ENCODE results near the gene RTN4. TPM values are rescaled to one million over a fixed set of nuclear protein-coding genes. Genes with fewer than 3 reads are reported as not detected.

RTN4 gene
- total RNA-seq, 2 donors from 2014 or later: 190 to 249 TPM

DNA sequence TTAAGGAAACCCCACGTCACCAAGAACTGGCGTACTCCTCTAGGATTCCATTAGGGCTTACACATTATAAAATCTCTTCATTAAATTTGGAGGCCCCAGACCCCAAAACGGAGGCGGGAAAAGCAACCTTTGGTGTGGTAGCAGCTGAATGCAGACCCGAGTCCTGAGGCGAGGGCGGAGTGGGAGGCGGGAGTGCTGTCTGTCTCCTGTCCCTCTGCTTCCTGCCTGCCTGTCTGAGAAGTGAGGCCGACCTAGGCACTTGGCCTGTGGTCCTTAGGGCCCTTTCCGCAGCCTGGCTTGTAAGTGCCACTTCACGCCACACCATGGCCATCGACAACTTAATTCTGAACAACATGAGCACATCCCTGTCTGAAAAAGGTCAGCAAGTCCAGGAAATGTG lies 102.1 kb downstream of the RTN4 start:
- TF ChIP-seq, protein P1, sequence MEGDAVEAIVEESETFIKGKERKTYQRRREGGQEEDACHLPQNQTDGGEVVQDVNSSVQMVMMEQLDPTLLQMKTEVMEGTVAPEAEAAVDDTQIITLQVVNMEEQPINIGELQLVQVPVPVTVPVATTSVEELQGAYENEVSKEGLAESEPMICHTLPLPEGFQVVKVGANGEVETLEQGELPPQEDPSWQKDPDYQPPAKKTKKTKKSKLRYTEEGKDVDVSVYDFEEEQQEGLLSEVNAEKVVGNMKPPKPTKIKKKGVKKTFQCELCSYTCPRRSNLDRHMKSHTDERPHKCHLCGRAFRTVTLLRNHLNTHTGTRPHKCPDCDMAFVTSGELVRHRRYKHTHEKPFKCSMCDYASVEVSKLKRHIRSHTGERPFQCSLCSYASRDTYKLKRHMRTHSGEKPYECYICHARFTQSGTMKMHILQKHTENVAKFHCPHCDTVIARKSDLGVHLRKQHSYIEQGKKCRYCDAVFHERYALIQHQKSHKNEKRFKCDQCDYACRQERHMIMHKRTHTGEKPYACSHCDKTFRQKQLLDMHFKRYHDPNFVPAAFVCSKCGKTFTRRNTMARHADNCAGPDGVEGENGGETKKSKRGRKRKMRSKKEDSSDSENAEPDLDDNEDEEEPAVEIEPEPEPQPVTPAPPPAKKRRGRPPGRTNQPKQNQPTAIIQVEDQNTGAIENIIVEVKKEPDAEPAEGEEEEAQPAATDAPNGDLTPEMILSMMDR (IDR thresholded peaks at IDR 0.05): no peak
- TF ChIP-seq POLR2AphosphoS5 (IDR thresholded peaks at IDR 0.05) (no peak), POLR2A (IDR thresholded peaks at IDR 0.05) (no peak)
- H3K4me3 ChIP-seq: no peak overlapping the region
- 83% methylated on average over 12 of the region's 12 CpGs for WGBS
- H3K27me3 ChIP-seq (replicated peaks; ENCODE audit: insufficient read depth): no peaks in the 10 kb centered on the region
- DNase-seq (ENCODE audit: low spot score): no peak
- H3K9me3 ChIP-seq: no peaks in the 10 kb centered on the region
- H3K4me1 ChIP-seq (replicated peaks): peaks cover 16% of the 10 kb centered on the region
- intact Hi-C loops (cut with DNase I): no loop called here
- no peaks in the 10 kb centered on the region for H3K36me3 ChIP-seq
- no peak overlapping the region for H3K27ac ChIP-seq

DNA sequence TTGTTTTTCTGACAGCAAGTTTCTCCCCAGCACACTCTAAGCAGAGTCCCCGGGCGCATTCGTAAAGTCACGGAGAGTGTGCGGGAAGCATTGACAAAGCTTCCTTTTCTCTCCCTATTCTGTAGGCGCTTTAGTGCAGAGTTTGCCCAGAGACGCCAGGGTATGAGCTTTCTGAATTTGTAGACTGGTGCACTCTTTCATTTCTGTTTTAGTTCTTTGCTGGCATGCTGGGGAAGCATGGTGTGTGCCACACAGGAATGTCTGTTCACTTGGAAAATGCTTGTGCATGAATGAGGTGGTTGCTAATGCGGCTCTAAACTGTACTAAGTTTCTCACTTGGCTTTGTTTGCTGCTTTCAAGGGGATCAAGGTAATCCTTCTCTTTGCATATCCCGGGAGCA lies 102.6 kb downstream of the RTN4 start:
- TF ChIP-seq POLR2A (IDR thresholded peaks at IDR 0.05) (no peak), POLR2AphosphoS5 (IDR thresholded peaks at IDR 0.05) (no peak)
- TF ChIP-seq, protein P1 (IDR thresholded peaks at IDR 0.05): no peak
- no peaks in the 10 kb centered on the region for H3K9me3 ChIP-seq
- DNase-seq (ENCODE audit: low spot score): no peak
- intact Hi-C loops (cut with DNase I): no loop called here
- H3K27me3 ChIP-seq (replicated peaks; ENCODE audit: insufficient read depth): no peaks in the 10 kb centered on the region
- H3K36me3 ChIP-seq: no peaks in the 10 kb centered on the region
- whole genome bisulfite sequencing: 54% methylated on average over 9 of the region's 9 CpGs
- no peak overlapping the region for H3K4me3 ChIP-seq
- no peak overlapping the region for H3K27ac ChIP-seq
- peaks cover 11% of the 10 kb centered on the region for H3K4me1 ChIP-seq (replicated peaks)

DNA sequence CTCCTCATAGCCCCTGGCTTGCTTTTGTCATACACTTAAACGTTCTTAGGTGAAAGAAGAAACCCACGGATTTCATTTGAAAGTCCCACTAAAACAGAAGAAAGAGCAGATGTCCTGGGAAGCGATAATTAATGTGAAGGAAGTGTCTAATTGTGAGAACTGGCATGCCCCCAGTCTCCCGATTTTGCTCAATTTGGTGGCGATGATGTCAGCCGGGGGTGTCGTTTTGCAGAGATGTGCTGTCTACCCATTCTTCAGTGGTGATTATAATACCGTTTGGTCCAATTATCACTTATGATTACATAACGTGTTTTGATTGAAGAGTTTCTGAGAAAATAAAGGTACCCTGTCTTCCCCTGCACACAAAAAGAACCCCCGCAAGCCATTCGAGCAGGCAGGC lies 103.1 kb downstream of the RTN4 start:
- TF ChIP-seq POLR2AphosphoS5 (IDR thresholded peaks at IDR 0.05) (no peak), POLR2A (IDR thresholded peaks at IDR 0.05) (no peak)
- TF ChIP-seq, protein P1 (IDR thresholded peaks at IDR 0.05): no peak
- Histone ChIP-seq H3K27ac (peak overlapping the region in 1 of 2 donors; percentile 80), H3K9me3 (no peaks in the 10 kb centered on the region), H3K27me3 (replicated peaks; ENCODE audit: insufficient read depth) (no peaks in the 10 kb centered on the region), H3K4me3 (no peak overlapping the region), H3K4me1 (replicated peaks) (peaks cover 9% of the 10 kb centered on the region), H3K36me3 (no peaks in the 10 kb centered on the region)
- no peak for DNase-seq (ENCODE audit: low spot score)
- intact Hi-C loops (cut with DNase I): no loop called here
- 53% methylated on average over 11 of the region's 11 CpGs for WGBS

DNA sequence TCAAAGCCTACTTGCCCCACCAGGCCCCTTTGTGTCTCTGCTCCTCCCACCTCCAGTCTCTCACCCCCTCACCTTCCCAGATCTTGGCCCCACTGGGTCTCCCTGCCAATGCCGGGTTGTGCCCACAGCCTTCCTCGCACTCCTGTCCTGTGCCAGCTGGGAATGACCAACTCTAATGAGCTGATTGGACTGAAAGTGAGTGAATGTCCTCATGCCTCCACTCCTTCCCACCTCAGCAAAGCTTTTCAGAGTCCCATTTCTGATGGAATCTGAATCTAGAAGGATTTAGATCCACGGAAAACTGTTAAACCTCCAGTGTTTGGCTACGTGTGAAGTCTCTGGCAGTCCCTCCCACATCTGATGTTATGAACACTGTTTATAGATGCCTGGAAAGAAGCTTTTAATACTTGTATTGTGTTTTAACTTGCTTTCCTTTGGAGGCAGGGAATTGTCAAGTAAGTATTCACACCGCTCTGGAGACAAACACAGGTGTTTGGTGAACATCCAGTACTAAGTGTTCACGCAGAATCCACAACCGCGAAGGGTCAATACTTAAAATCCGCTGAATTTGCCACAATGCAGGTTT lies 103.9 kb downstream of the RTN4 start:
- Histone ChIP-seq H3K4me1 (replicated peaks) (peaks cover 9% of the 10 kb centered on the region), H3K27me3 (replicated peaks; ENCODE audit: insufficient read depth) (no peaks in the 10 kb centered on the region), H3K9me3 (no peaks in the 10 kb centered on the region), H3K27ac (peak overlapping the region; percentile 80), H3K36me3 (no peaks in the 10 kb centered on the region), H3K4me3 (no peak overlapping the region)
- WGBS: 35% methylated on average over 9 of the region's 9 CpGs
- TF ChIP-seq POLR2A (IDR thresholded peaks at IDR 0.05) (no peak), POLR2AphosphoS5 (IDR thresholded peaks at IDR 0.05) (peak; percentile 49)
- TF ChIP-seq, protein P1 (IDR thresholded peaks at IDR 0.05): no peak
- intact Hi-C loops (cut with DNase I): no loop called here
- peak; percentile 33 for DNase-seq (ENCODE audit: low spot score)

Measured in prostate gland (tissue), 2 donors.